ENCODE data around the gene TIMP4. TPM values are rescaled to one million over a fixed set of nuclear protein-coding genes. Genes with fewer than 3 reads are reported as not detected.

Gene TIMP4
- total and polyA plus RNA-seq, 7 donors = 3.5 to 25.0 (median 10.2) TPM

GRCh38 chr3:12192655-12193484 lies 34.2 kb upstream of the TIMP4 start:
- no peaks in the 10 kb centered on the region for H3K36me3 ChIP-seq
- no peaks in the 10 kb centered on the region for H3K27me3 ChIP-seq
- intact Hi-C loops (cut with DNase I) = no loop called here
- 88 to 91% methylated on average over 3 of the region's 3 CpGs for WGBS, 2 donors
- H3K27ac ChIP-seq = peak overlapping the region in 3 of 4 donors; percentile 6 to 66 (median 24)
- H3K4me3 ChIP-seq = no peak overlapping the region
- peaks cover 0 to 34% (median 20%) of the 10 kb centered on the region in 4 donors for H3K4me1 ChIP-seq
- DNase-seq = no peak
- H3K9me3 ChIP-seq = no peaks in the 10 kb centered on the region
- TF ChIP-seq EP300 (IDR thresholded peaks at IDR 0.05) (no peak), POLR2AphosphoS5 (IDR thresholded peaks at IDR 0.05) (no peak), POLR2A (IDR thresholded peaks at IDR 0.05) (no peak), CTCF (IDR thresholded peaks at IDR 0.05) (no peak)

- no peaks in the 10 kb centered on the region for H3K36me3 ChIP-seq
- H3K9me3 ChIP-seq = no peaks in the 10 kb centered on the region
- peaks cover 0 to 34% (median 20%) of the 10 kb centered on the region in 4 donors for H3K4me1 ChIP-seq
- H3K27ac ChIP-seq = no peak overlapping the region
- intact Hi-C loops (cut with DNase I) = no loop called here
- TF ChIP-seq POLR2A (IDR thresholded peaks at IDR 0.05) (no peak), POLR2AphosphoS5 (IDR thresholded peaks at IDR 0.05) (no peak), CTCF (IDR thresholded peaks at IDR 0.05) (no peak), EP300 (IDR thresholded peaks at IDR 0.05) (no peak)
- no peak for DNase-seq
- H3K4me3 ChIP-seq = no peak overlapping the region
- WGBS, 2 donors = 92 to 93% methylated on average over 8 of the region's 8 CpGs
- no peaks in the 10 kb centered on the region for H3K27me3 ChIP-seq
Measured at GRCh38 chr3:12192173-12192572, 33.5 kb upstream of the TIMP4 start.

GRCh38 chr3:12191559-12191958 lies 32.8 kb upstream of the TIMP4 start:
- intact Hi-C loops (cut with DNase I) = no loop called here
- TF ChIP-seq POLR2AphosphoS5 (IDR thresholded peaks at IDR 0.05) (no peak), EP300 (IDR thresholded peaks at IDR 0.05) (no peak), CTCF (IDR thresholded peaks at IDR 0.05) (no peak), POLR2A (IDR thresholded peaks at IDR 0.05) (no peak)
- H3K9me3 ChIP-seq = no peaks in the 10 kb centered on the region
- 89 to 97% methylated on average over 5 of the region's 5 CpGs for WGBS, 2 donors
- no peak overlapping the region for H3K27ac ChIP-seq
- peaks cover 0 to 34% (median 20%) of the 10 kb centered on the region in 4 donors for H3K4me1 ChIP-seq
- no peak overlapping the region for H3K4me3 ChIP-seq
- DNase-seq = no peak
- no peaks in the 10 kb centered on the region for H3K27me3 ChIP-seq
- no peaks in the 10 kb centered on the region for H3K36me3 ChIP-seq

GRCh38 chr3:12190832-12191231 lies 32.1 kb upstream of the TIMP4 start:
- Histone ChIP-seq H3K4me1 (peaks cover 0 to 34% (median 20%) of the 10 kb centered on the region in 4 donors), H3K27ac (no peak overlapping the region), H3K36me3 (no peaks in the 10 kb centered on the region), H3K27me3 (no peaks in the 10 kb centered on the region), H3K4me3 (no peak overlapping the region), H3K9me3 (no peaks in the 10 kb centered on the region)
- WGBS, 2 donors = 84 to 90% methylated on average over 6 of the region's 6 CpGs
- TF ChIP-seq POLR2A (IDR thresholded peaks at IDR 0.05) (no peak), CTCF (IDR thresholded peaks at IDR 0.05) (no peak), POLR2AphosphoS5 (IDR thresholded peaks at IDR 0.05) (no peak), EP300 (IDR thresholded peaks at IDR 0.05) (no peak)
- intact Hi-C loops (cut with DNase I) = no loop called here
- no peak for DNase-seq
